Lower lobe of right lung (tissue), 2 donors: ENCODE data around the gene HOXD1. TPM values are rescaled to one million over a fixed set of nuclear protein-coding genes. Genes with fewer than 3 reads are reported as not detected.

ENCODE experiments used
- ATAC-seq, 2 donors: fragments of 200-7000 bp; cut with Tn5 transposase; one replicate each; pipeline ENCODE4 v1.9.1; 2020 to 2022; ENCODE audit warnings: mild to moderate bottlenecking in 2 of 2, moderate library complexity in 2 of 2
- DNase-seq: peaks from one replicate; pipeline ENCODE4 v3.0.0-alpha.2; 2020
- H3K27ac ChIP-seq: fragments of 200-600 bp; one replicate; pipeline ENCODE4 v1.8.0; 2022
- H3K27me3 ChIP-seq: fragments of 200-600 bp; one replicate; pipeline ENCODE4 v1.8.0; 2022; ENCODE audit warnings: low read depth
- H3K36me3 ChIP-seq: fragments of 200-600 bp; one replicate; pipeline ENCODE4 v1.8.0; 2022; ENCODE audit warnings: mild to moderate bottlenecking
- H3K4me1 ChIP-seq: fragments of 200-600 bp; one replicate; pipeline ENCODE4 v1.8.0; 2022
- H3K4me3 ChIP-seq: fragments of 200-600 bp; one replicate; pipeline ENCODE4 v1.8.0; 2022; ENCODE audit warnings: mild to moderate bottlenecking
- H3K9me3 ChIP-seq: fragments of 200-600 bp; one replicate; pipeline ENCODE4 v1.8.0; 2022
- intact Hi-C: fragments of 100-400 bp; cut with DNase I; formaldehyde crosslinking; loops from one replicate; pipeline ENCODE4 v1.11.0; 2022
- microRNA-seq: library from miRNA; unstranded; fragments of <30 nt; microRNA quantifications from one replicate; pipeline ENCODE4 v1.2.0, GENCODE V29; 2020; ENCODE audit warnings: borderline number of aligned reads
- total RNA-seq: library from RNA; stranded (reverse); fragmentation: NEBNext Ultra II Directional; extraction: Animal tissue kit (Norgen Biotek cat#: 25700); gene quantifications from one replicate; pipeline ENCODE4 v1.2.1, GENCODE V29; 2021
- TF ChIP-seq, protein P1 (sequence below): fragments of 200-600 bp; IDR thresholded peaks from one replicate; pipeline ENCODE4 v1.8.0; 2022; ENCODE audit warnings: antibody characterized with exemption, mild to moderate bottlenecking
- donor health status: DM: no; HTN: yes; CAD: no; lungs with severe emphysema.

HOXD1 gene
- total RNA-seq, 1 donor from 2014 or later: 3.4 TPM

DNA sequence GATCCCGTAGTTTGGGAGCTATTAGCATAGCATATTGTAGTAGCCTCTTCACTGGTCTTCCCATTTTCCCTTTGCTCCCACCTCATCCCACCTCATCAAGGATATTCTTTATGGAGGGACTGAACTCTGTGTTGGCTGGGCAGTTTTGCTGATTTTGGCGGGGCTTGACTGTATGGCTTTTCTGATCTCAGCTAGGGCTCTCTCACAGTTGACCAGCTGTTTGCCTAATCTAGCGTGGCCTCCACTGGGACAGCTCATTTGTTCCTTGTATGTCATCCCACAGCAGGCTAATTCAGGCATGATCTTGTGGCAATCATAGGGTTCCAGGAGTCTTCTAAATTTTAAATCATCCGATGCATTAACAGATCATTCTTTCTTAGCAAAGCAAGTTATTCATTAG, 50.6 kb downstream of the HOXD1 start:
- Histone ChIP-seq H3K4me1 (no peaks in the 10 kb centered on the region), H3K27me3 (peaks cover 5% of the 10 kb centered on the region), H3K36me3 (no peaks in the 10 kb centered on the region), H3K9me3 (no peaks in the 10 kb centered on the region), H3K27ac (no peak overlapping the region), H3K4me3 (no peak overlapping the region)
- intact Hi-C loops: no loop called here
- ATAC-seq: no peak
- TF ChIP-seq, protein P1, sequence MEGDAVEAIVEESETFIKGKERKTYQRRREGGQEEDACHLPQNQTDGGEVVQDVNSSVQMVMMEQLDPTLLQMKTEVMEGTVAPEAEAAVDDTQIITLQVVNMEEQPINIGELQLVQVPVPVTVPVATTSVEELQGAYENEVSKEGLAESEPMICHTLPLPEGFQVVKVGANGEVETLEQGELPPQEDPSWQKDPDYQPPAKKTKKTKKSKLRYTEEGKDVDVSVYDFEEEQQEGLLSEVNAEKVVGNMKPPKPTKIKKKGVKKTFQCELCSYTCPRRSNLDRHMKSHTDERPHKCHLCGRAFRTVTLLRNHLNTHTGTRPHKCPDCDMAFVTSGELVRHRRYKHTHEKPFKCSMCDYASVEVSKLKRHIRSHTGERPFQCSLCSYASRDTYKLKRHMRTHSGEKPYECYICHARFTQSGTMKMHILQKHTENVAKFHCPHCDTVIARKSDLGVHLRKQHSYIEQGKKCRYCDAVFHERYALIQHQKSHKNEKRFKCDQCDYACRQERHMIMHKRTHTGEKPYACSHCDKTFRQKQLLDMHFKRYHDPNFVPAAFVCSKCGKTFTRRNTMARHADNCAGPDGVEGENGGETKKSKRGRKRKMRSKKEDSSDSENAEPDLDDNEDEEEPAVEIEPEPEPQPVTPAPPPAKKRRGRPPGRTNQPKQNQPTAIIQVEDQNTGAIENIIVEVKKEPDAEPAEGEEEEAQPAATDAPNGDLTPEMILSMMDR: no peak
- DNase-seq: no peak

DNA sequence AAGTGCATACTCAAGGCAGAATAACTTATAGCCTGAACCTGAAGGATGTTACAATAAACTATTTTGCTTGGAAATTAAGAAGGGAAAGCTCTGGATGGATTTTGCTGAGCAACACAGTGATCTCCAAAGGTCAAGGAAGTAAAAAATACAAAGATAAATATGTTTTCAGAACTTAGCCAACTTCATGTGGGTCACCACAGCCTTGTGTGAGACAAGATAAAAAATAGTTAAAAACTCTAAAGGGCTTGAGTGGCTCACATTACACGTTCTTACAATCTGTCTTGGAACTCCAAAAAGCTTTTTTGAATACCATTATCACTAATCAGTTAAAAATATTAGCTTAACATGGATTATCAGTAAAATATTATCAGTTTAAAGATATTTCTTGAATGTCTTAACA, 51.8 kb downstream of the HOXD1 start:
- Histone ChIP-seq H3K27ac (no peak overlapping the region), H3K27me3 (peaks cover 5% of the 10 kb centered on the region), H3K4me3 (no peak overlapping the region), H3K4me1 (no peaks in the 10 kb centered on the region), H3K36me3 (no peaks in the 10 kb centered on the region), H3K9me3 (no peaks in the 10 kb centered on the region)
- intact Hi-C loops: no loop called here
- DNase-seq (no peak), ATAC-seq (no peak)
- TF ChIP-seq, protein P1: no peak

Small RNA genes lying within 50 kb of the gene (microRNA-seq; reads per million reads assigned to microRNA genes)
- 1,269 reads per million, percentile 82 among the genes with 10 or more reads in this experiment for gene MIR10B

Other genes with a start within 250 kb of the HOXD1 start
- 32.3 TPM for gene LNPK, start 186.4 kb upstream of the HOXD1 start, total RNA-seq
- gene EVX2, start 104.7 kb upstream of the HOXD1 start, total RNA-seq: not detected
- not detected for gene HOXD13, start 95.9 kb upstream of the HOXD1 start, total RNA-seq
- not detected for gene HOXD12, start 88.9 kb upstream of the HOXD1 start, total RNA-seq
- gene HOXD11, start 81.4 kb upstream of the HOXD1 start, total RNA-seq: not detected
- gene HOXD10, start 71.9 kb upstream of the HOXD1 start, total RNA-seq: not detected
- gene HOXD9, start 65.9 kb upstream of the HOXD1 start, total RNA-seq: 0.86 TPM
- gene HOXD8, start 59.0 kb upstream of the HOXD1 start, total RNA-seq: 2.3 TPM
- 0.97 TPM for gene HOXD4, start 37.1 kb upstream of the HOXD1 start, total RNA-seq
- gene HOXD3, start 31.4 kb upstream of the HOXD1 start, total RNA-seq: 0.47 TPM
- 16.2 TPM for gene MTX2, start 80.8 kb downstream of the HOXD1 start, total RNA-seq